Activated T-helper 9 cell treated with anti-CD3 and anti-CD28 coated beads, Interleukin-2, amount 50 U/mL, for 16 hours (primary cell): Measurements from ENCODE around the gene KSR2.
"Not testable (repeated sequence)": the region's sequence is repeated elsewhere in the genome, so short reads cannot be mapped to it uniquely, and the experiment has no call there.

Experiments
- DNase-seq: peaks from one replicate; pipeline ENCODE4 v3.0.0-alpha.2; 2020; ENCODE audit warnings: low read depth

Gene KSR2

DNA sequence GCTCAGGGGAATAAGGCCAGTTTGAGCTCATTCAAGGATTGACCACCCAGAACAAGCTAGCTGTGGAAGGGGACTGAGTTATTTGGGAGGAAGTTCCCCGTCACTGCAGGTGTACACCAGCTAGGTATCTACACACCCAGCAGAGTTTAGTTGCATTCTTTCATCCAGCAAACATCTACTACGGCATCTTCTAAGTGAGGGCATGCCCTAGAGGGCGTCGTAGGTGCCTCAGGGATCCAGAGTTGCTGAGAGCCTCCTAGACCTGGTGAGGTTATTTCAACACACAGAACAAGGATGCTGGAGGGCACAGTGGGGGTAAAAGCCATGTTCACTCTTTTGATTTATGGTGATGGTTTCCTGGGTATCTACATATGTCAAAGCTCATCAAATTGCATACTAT lies 149.6 kb downstream of the KSR2 start:
- no peak for DNase-seq

DNA sequence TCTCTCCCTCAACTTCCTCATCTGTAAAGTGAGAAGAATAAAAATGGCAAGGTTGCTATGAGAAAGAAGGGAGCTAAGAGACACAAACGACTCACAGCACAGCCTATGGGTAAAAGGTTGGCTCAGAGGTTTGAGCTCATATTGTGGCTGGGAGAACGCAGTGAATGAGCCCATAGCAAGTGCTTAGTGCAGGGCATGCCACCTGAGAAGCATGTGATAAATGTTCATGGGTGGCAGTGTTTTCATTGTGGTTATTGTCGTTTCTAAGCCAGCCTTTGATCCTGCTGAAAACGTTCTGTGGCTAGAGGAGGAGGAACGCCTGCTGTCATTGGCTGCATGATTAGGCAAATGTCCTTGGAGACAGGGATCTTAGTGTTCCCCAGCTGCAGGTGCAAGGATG lies 150.4 kb downstream of the KSR2 start:
- no peak for DNase-seq

DNA sequence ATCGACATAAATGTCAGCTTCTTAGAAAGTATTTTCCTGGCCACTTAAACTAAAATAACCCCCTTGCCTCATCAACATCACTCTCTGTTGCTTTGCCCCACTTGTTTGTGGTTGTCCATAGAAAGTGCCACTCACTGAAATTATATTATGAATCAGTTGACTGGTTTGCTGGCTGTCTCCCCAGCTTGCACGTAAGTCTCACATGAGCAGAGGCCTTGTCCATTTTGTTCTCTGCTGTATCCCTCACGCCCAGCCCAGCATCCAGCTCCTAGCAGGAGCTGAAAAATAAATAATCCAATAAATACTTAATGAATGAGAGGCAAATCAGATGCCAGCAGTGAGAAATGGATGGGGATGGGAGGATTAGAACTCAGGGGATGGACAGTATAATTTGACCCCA lies 159.3 kb downstream of the KSR2 start:
- DNase-seq: no peak

DNA sequence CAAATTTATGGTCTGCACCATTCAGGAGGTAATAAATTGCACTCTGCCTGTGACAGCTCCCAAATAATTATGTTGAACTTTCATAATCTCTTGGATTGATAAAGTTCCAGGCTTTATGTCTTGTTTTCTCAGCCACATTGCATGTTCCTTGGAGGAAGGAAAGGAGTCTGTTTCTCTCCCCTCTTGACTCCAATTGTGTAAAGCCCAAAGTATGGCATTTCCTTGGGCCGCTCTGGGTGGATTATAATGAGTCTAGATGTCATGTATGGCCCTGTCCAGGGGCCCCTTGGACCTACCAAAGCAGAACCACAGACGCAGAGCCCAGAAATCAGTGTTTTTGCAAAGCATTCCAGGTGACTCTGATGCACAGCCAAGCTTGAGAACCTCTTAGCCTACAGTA lies 160.8 kb downstream of the KSR2 start:
- DNase-seq: no peak

DNA sequence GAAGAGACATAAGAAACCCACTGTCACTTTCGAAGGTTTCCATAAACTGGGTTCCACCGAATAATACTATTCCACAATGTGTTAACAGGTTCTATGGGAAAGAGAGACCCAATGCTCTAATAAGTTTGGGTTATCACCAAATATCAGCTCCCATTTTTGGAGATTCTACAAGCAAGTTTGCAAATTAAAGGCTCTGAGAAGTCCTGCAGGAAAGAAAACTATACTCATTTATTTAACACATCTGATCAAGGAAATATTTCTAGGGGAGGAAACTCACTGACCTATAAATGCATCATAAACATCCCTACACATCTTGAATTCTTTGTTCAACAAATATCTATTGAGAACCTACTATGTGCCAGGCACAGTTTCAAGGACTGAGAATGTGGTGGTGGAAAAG lies 161.4 kb downstream of the KSR2 start:
- no peak for DNase-seq

DNA sequence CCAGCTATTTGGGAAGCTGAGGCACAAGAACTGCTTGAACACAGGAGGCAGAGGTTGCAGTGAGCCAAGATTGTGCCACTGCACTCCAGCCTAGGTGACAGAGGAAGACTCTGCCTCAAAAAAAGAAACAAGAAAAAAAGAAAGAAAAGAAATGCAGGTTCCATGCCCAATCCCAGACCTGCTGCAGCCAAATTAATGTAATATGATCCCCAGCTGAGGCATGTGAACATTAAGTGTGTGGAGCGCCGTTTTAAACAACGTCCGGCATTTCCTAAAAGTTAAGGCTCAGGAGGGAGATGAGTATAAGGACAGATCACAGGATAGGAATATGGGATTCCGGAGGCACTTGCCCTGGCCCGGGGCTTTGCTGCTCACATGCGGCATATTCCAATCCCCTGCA lies 162.9 kb downstream of the KSR2 start:
- no peak for DNase-seq

DNA sequence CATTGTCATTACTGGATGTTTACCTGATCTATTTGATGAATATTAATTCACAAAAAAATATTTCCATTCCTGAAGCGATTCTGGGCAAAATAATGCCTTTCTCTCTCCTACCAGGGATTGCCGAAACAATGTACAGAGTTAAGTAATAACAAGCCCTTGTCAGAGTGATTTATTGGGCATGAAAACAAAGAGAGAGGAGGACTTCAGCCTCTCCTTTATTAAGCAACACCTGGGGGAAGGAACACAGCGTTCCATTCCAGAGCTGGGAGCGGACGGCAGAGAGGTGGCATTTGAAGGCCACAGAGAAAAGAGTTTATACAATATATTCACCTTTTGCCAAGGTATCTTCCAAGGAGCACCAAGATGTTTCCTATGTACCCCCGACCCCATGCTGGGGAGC lies 165.8 kb downstream of the KSR2 start:
- DNase-seq: no peak

DNA sequence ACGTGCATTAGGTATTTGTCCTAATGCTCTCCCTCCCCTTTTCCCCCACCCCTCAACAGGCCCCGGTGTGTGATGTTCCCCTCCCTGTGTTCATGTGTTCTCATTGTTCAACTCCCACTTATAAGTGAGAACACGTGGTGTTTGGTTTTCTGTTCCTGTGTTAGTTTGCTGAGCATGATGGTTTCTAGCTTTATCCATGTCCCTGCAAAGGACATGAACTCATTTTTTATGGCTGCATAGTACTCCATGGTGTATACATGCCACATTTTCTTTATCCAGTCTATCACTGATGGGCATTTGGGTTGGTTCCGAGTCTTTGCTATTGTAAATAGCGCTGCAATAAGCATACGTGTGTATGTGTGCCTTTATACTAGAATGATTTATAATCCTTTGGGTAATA lies 168.1 kb downstream of the KSR2 start:
- not testable (repeated sequence) for DNase-seq

DNA sequence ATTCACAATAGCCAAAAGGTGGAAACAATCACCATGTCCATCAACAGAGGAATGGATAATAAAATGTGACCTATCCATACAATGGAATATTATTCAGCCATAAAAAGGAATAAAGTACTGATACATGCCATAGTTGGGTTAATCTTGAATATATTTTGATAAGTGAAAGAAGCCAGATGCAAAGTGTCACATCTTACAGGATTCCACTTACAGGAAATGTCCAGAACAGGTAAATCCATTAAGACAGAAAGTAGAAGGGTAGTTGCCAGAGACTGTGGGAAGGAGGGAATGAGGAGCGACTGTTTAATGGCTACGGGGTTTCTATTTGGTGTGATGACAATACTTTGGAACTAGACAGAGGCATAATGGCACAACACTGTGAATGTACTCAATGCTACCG lies 171.6 kb downstream of the KSR2 start:
- no peak for DNase-seq

DNA sequence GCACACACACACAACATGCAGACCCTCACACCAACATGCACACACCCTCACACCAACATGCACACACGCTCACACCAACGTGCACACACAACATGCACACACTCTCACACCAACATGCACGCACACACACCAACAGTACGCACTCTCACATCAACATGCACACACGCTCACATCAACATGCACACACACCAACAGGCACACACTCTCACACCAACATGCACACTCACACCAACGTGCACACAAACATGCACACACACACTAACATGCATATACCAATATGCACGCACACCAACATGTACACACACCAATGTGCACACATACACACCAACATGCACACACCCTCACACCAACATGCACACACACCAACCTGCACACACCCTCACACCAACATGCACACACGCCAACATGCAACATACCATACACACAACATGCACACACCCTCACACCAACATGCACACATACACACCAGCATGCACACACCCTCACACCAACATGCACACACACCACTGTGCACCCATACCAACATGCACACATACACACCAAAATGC lies 175.8 kb downstream of the KSR2 start:
- DNase-seq: no peak

DNA sequence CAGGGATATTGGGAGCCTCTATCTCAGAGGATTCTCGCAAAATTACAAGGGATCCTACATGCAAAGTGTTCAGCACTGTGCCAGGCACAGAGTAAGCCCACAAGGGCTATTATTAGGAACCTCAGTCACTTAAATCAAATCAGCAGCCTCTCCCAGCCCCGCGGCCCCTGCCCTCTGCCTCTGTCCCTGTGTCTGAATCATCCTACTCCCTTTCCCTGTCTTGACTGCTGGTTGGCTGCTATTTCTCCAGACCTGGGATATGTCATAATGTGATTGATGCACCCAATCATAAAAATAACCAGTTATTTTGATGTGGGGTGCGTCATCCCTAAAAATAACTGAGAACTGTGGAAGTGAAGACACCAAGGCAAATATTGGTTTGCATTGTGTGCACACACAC lies 176.3 kb downstream of the KSR2 start:
- no peak for DNase-seq

DNA sequence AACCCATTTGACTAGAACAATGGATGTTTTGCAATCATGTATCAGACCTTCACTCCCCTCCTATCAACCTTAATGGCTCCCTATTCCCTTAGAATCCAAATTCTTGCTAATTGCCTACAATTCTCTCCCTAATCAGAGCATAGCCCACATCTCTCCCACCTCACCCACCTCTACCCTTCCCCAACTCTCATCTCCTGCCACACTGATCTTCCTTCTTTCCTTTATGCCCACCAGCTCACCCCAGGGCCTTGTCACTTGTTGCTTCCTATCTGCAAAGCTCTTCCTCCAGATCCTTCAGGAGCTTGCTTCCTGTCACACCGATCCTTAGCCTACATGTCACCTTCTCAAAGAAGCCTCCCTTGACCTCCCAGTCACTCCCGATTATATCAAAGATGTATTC lies 177.8 kb downstream of the KSR2 start:
- DNase-seq: no peak

DNA sequence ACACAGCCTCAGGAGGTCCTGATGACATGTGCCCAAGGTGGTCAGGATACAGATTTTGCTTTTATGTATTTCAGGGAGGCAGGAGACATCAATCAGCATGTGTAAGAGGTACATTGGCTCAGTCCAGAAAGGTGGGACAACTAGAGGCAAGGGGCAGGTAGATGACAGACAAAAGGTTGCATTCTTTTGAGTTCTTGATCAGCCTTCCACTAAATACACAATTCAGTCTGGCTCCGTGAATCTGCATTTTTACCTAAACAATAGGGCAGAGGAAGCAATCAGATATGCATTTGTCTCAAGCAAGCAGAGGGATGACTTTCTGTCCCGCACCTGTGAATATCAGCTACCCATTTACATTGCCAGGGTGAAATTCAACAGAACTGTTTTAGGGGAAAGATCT lies 178.6 kb downstream of the KSR2 start:
- no peak for DNase-seq

DNA sequence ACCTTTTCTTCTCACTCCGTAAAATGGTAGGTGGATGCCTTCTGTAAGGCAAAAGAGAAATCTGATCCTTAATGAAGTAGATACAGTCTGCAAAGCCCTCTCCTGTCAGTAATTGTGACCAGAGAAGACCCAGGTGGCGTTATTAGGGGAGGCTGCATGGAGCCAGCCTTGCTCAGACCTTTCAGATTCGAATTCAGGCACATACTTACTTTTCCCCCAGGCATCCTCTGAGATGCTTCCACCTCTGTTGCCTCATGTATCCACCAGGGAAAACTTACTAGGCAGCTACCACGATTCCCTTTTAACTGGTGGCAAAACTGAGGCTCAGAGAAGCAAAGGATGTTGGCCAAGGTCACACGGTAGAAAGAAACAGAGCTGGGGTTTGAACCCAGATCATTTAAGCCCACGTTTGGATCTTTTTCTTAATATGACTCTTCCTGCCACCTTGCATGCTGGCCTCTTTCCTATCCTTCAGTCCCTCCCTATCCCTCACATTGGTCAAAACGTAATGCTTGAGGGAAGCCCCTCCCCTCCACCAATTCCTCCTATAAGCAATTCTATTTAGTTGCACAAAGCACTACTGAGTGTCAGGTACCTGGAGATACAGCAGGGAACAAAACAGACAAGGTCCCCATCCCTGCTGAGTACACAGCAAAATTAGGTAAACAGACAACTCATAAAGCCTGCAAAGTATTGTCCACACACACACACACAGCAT lies 179.4 kb downstream of the KSR2 start:
- no peak for DNase-seq

DNA sequence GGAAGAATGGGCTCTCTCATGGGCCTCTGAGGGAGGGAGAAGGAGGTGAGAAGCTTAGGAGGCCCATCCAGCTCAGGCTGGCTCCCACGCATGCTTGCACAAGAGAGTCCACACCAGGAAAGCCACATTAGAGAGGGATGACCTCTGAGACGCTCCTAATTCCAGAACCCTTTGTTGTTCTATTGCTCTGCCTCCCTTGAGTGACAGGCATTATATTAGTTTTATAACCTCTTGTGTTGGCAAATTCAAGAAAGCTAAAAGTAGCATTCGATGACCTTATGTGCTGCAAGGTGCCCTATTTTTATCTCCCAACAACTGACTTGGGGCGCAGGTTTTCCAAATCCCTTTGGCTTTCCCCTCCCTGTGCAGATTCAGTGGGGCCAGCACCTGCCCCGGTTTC lies 190.1 kb downstream of the KSR2 start:
- DNase-seq: no peak

DNA sequence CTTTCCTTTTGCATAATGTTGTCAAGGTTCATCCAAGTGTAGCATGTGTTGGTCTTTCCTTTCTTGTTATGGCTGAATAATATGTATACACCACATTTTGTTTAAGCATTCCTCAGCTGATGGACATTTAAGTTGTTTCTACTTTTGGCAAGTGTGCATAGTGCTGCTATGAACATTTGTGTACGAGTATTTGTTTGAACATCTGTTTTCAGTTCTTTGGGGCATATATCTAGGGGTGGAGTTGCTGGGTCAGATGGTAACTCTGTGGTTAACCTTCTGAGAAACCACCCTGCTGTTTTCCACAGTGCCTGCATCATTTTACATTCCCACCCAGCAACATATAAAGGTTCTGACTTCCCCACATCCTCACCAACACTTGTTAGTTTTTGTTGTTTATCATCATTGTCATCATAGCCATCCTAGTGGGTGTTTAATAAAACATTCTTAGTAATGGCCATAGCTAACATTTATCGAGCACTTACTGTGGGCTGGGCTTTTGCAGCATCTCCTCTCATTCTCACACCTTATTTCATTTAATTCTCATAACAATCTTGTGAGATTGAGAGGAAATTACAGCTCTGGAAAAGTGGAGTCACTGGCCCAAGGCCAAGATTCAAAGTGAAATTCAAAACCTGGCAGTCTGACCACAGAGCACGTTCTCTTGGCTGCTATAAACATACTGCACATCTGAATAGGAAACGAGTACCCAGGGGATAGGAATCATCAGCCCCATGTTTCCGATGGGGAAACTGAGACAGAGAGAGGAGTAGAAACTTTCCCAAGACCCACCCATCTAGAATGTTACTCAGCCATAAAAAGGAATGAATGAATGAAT lies 193.6 kb downstream of the KSR2 start:
- DNase-seq: no peak

DNA sequence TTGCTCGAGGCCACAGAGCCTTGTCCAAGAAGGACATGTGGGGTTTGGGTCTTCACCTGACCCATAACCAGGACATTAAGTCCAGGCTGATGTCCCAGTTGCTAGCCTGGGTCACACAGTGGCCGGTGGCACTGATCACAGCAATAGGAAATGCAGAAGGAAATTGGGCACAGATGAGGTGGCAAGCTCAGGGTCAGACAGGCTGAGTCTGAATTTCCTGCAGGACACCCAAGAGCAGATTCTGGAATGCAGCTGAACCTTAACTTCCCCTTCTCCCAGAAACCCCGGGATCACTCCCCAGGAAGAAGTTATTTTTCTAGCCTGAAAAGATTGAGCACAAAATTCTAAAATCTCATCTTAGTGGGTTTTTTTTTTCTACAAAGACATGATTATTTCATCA lies 199.9 kb downstream of the KSR2 start:
- DNase-seq: no peak

DNA sequence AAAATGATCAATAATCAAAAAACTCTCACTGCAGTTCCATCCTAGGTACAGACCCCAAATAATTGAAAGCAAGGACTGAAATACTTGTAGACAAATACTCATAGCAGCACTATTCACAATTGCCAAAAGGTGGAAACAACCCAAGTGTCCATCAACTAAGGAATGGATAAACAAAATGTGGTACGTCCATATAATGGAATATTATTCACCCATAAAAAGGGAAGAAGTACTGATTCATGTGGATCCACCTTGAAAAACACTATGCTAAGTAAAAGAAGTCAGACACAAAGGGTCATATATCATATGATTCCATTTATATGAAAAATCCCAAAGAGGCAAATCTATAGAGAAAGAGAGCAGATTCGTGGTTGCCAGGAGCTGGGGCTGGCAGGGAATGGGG lies 202.8 kb downstream of the KSR2 start:
- no peak for DNase-seq

DNA sequence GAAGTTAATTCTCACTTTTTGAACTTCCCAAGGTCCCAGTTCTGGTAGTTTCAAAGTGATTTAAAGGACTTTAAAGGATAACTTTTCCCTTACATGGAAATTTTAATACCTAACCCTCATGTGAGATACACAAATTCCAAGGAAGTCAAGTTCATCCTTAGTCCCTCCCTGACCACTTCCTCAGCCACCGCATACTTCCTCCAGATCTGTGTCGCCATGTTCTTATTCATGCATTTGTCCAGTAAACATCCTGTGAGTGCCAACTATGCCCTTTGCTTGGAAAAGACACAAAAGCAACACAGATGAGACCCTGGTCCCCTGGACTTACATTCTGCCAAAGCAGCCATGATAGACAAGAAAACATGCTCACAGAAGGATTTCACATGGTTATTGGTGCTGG lies 206.6 kb downstream of the KSR2 start:
- DNase-seq: no peak

DNA sequence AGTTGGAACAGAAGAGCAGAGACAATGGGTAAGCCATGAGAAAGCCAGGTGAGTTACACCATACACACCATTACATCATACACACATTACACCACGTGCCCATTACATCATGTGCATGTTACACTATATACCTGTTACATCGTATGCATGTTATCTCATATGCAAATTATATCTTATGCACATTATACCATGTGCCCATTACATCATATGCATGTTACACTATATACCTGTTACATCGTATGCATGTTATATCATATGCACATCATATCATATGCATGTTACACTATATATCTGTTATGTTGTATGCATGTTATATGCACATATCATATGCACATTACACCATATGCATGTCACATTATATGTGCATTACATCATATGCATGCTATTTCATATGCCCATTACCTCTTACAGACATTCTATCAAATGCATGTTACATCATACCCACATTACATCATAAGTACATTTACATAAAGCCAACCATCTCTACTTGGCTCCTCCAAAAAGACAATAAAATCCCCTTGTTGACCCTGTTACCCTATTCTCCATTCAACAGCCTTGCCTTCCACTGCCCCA lies 207.2 kb downstream of the KSR2 start:
- DNase-seq: no peak

DNA sequence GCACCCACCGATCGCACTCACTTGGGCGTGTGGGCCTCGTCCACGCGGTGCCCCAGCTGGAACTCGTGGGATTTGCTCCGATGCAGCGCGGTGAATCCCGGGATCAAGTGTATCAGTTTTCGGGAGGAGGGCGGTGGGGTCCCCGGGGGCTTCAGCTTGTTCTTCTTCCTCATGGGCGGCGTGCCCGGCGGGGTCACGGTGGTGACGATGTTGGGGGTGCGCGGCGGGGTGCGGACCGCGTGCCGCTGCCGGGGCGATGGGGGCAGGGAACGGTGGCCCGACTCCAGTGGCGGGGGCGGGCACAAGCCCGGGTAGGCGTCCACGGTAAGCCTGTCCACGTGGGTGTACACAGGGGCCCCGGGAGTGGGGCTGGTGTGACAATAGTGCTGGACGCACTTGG lies 207.8 kb downstream of the KSR2 start:
- no peak for DNase-seq

DNA sequence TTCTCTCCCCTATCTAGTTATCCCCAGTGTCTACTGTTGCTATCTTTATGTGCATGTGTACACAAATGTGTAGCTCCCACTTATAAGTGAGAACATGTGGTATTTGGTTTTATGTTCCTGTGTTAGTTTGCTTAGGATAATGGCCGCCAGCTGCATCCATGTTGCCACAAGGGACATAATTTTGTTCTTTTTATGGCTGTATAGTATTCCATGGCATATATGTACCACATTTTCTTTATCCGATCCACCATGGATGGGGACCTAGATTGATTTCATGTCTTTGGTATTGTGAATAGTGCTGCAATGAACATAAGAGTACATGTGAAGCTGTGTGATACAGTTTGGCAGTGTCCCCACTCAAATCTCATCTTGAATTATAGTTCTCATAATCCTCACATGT lies 218.1 kb downstream of the KSR2 start:
- no peak for DNase-seq

DNA sequence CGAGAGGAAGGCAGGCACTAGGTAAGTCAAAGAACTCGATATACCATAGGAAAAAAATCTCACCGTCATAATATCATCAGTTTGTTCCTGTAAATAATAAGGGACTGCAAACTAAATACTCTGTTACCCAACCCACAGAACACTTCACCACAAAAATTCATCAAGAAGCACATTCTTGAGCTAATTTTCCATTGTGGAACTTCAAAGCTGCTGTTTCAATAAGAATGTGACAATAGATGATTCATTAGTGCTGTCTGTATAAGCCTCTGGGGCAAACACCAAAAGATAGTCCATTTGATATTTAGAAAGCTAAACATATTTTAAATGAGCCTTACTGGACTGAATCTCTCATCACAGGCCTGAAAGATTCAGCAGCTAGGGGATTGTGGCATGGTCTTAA lies 219.4 kb downstream of the KSR2 start:
- no peak for DNase-seq
